H1 (cell line): ENCODE results near the gene TBC1D3B. TPM values are rescaled to one million over a fixed set of nuclear protein-coding genes. Genes with fewer than 3 reads are reported as not detected.

Experiments used
- CTCF ChIA-PET: fragments of 300-600 bp; sonication (Branson Sonifier 250); formaldehyde crosslinking; loops from one replicate; lab custom pipeline; 2021; ENCODE audit not compliant: partially characterized antibody; lab: Charles Lee
- POLR2A ChIA-PET: fragments of 300-600 bp; sonication (Branson Sonifier 250); formaldehyde crosslinking; loops from one replicate; lab custom pipeline; 2021; ENCODE audit warnings: inconsistent platforms; ENCODE audit not compliant: partially characterized antibody; lab: Charles Lee
- DNase-seq, 2 experiments: peaks; one replicate each; pipeline versions ENCODE4 v3.0.0 to v3.0.0-alpha.2; 2010 to 2022; ENCODE audit warnings: low spot score in 2 of 2, low read depth in 1 of 2, mixed read lengths in 1 of 2
- FAIRE-seq: peaks from 2 replicates; lab custom pipeline; 2011; peaks lifted over from hg19 to GRCh38; lab: Jason Lieb, UNC
- H2AFZ ChIP-seq: 2 replicates; pipeline ENCODE4 v1.8.1; 2012; ENCODE audit warnings: low read length, inconsistent platforms
- H2AK5ac ChIP-seq: 2 replicates; pipeline ENCODE4 v1.6.1; 2013; ENCODE audit warnings: low read depth, low read length
- H2BK120ac ChIP-seq: replicated peaks from 2 replicates; pipeline ENCODE3; 2013; ENCODE audit warnings: low read depth, low read length, inconsistent platforms
- H2BK12ac ChIP-seq: 2 replicates; pipeline ENCODE4 v1.6.1; 2013; ENCODE audit warnings: low read depth, low read length
- H2BK15ac ChIP-seq: 2 replicates; pipeline ENCODE4 v1.6.1; 2013; ENCODE audit warnings: low read length
- H2BK20ac ChIP-seq: 2 replicates; pipeline ENCODE4 v1.6.1; 2013; ENCODE audit warnings: low read length
- H2BK5ac ChIP-seq: 2 replicates; pipeline ENCODE4 v1.6.1; 2013; ENCODE audit warnings: low read depth, low read length
- H3K14ac ChIP-seq: 2 replicates; pipeline ENCODE4 v1.6.1; 2013; ENCODE audit warnings: inconsistent platforms; ENCODE audit not compliant: insufficient read length
- H3K18ac ChIP-seq: 2 replicates; pipeline ENCODE4 v1.6.1; 2013; ENCODE audit warnings: low read length; ENCODE audit errors: extremely low read depth
- H3K23ac ChIP-seq: 2 replicates; pipeline ENCODE4 v1.6.1; 2013; ENCODE audit warnings: inconsistent platforms; ENCODE audit not compliant: insufficient read length
- H3K23me2 ChIP-seq: 2 replicates; pipeline ENCODE4 v1.6.1; 2013; ENCODE audit warnings: low read depth, low read length
- H3K27ac ChIP-seq: 2 replicates; pipeline ENCODE4 v1.6.1; 2011; ENCODE audit warnings: low read depth, low read length, inconsistent platforms
- H3K27me3 ChIP-seq, 4 experiments: replicated peaks in 1 of 4; 1 replicate in 1 of 4; 2 replicates in 3 of 4; pipeline versions ENCODE4 v1.6.1 to v1.8.1; 2011 to 2013; ENCODE audit warnings: low read length in 3 of 4, mild to moderate bottlenecking in 3 of 4, inconsistent platforms in 2 of 4, mixed read lengths in 2 of 4, moderate library complexity in 1 of 4; ENCODE audit not compliant: control insufficient read depth in 3 of 4, insufficient read depth in 3 of 4; ENCODE audit errors: extremely low read depth in 1 of 4
- H3K36me3 ChIP-seq, 4 experiments: 2 replicates each; pipeline versions ENCODE4 v1.6.1 to v1.8.1; 2011 to 2013; ENCODE audit warnings: mild to moderate bottlenecking in 4 of 4, low read length in 3 of 4, moderate library complexity in 2 of 4, control low read depth in 1 of 4, inconsistent platforms in 1 of 4; ENCODE audit not compliant: insufficient read depth in 4 of 4, control insufficient read depth in 2 of 4
- H3K4ac ChIP-seq: replicated peaks from 2 replicates; pipeline ENCODE3; 2013; ENCODE audit warnings: low read length, low read depth, mixed read lengths, inconsistent platforms; ENCODE audit not compliant: insufficient read length
- H3K4me1 ChIP-seq, 4 experiments: replicated peaks in 1 of 4; 1 replicate in 1 of 4; 2 replicates in 3 of 4; pipeline versions ENCODE4 v1.6.1 to v1.8.1; 2011 to 2013; ENCODE audit warnings: low read length in 3 of 4, inconsistent platforms in 2 of 4, mixed read lengths in 1 of 4; ENCODE audit not compliant: insufficient read depth in 4 of 4, control insufficient read depth in 3 of 4
- H3K4me2 ChIP-seq, 2 experiments: 2 replicates each; pipeline versions ENCODE4 v1.6.1 to v1.8.1; 2011 to 2013; ENCODE audit warnings: low read depth in 2 of 2, low read length in 2 of 2, control low read depth in 1 of 2, inconsistent platforms in 1 of 2, mild to moderate bottlenecking in 1 of 2; ENCODE audit not compliant: insufficient read depth in 1 of 2
- H3K4me3 ChIP-seq, 4 experiments: fragments of 200-600, 300-600 bp in 1 of 4; sonication (generic), shearing (Covaris generic), sonication (Bioruptor Twin) in 1 of 4; 2 replicates each; pipeline versions ENCODE4 v1.5.1 to v1.8.1; 2011 to 2016; ENCODE audit warnings: low read length in 4 of 4, low read depth in 3 of 4, control low read depth in 2 of 4, inconsistent platforms in 2 of 4, mild to moderate bottlenecking in 2 of 4, mixed read lengths in 1 of 4, moderate library complexity in 1 of 4; ENCODE audit not compliant: insufficient read depth in 2 of 4; ENCODE audit errors: extremely low read depth in 1 of 4
- H3K56ac ChIP-seq: replicated peaks from 2 replicates; pipeline ENCODE3; 2013; ENCODE audit warnings: low read depth, mild to moderate bottlenecking, mixed read lengths, low read length, inconsistent platforms; ENCODE audit not compliant: insufficient read length
- H3K79me1 ChIP-seq: 2 replicates; pipeline ENCODE4 v1.6.1; 2013; ENCODE audit warnings: low read depth, low read length, control low read depth
- H3K79me2 ChIP-seq, 2 experiments: 2 replicates each; pipeline versions ENCODE4 v1.6.1 to v1.8.1; 2012 to 2013; ENCODE audit warnings: low read length in 2 of 2, mild to moderate bottlenecking in 2 of 2, inconsistent platforms in 1 of 2; ENCODE audit not compliant: insufficient read depth in 2 of 2, control insufficient read depth in 1 of 2
- H3K9ac ChIP-seq, 4 experiments: replicated peaks in 1 of 4; 1 replicate in 1 of 4; 2 replicates in 3 of 4; pipeline versions ENCODE4 v1.6.1 to v1.8.1; 2011 to 2013; ENCODE audit warnings: low read depth in 3 of 4, low read length in 3 of 4, control low read depth in 2 of 4, mild to moderate bottlenecking in 2 of 4, moderate library complexity in 2 of 4, inconsistent platforms in 1 of 4; ENCODE audit errors: extremely low read depth in 1 of 4
- H3K9me3 ChIP-seq, 2 experiments: 2 replicates each; pipeline versions ENCODE4 v1.6.1 to v1.8.1; 2012 to 2013; ENCODE audit warnings: mild to moderate bottlenecking in 2 of 2, moderate library complexity in 2 of 2, control low read depth in 1 of 2, inconsistent platforms in 1 of 2, low read depth in 1 of 2, low read length in 1 of 2, mixed read lengths in 1 of 2; ENCODE audit not compliant: insufficient read depth in 2 of 2
- H4K20me1 ChIP-seq, 2 experiments: replicated peaks in 1 of 2; 2 replicates each; pipeline versions ENCODE3 to v1.8.1; 2011 to 2013; ENCODE audit warnings: inconsistent platforms in 2 of 2, low read length in 2 of 2, mild to moderate bottlenecking in 1 of 2; ENCODE audit not compliant: insufficient read depth in 2 of 2, control insufficient read depth in 1 of 2
- H4K5ac ChIP-seq: 2 replicates; pipeline ENCODE4 v1.6.1; 2013; ENCODE audit warnings: low read length, low read depth, mixed read lengths, inconsistent platforms; ENCODE audit not compliant: insufficient read length
- H4K8ac ChIP-seq: 2 replicates; pipeline ENCODE4 v1.8.0; 2013; ENCODE audit warnings: mild to moderate bottlenecking, moderate library complexity, low read length, inconsistent platforms; ENCODE audit not compliant: insufficient read depth; ENCODE audit errors: extremely low read depth
- H4K91ac ChIP-seq: replicated peaks from 2 replicates; pipeline ENCODE3; 2013; ENCODE audit warnings: low read length, mixed read lengths, inconsistent platforms; ENCODE audit not compliant: insufficient read length
- ASH2L ChIP-seq: fragments of 200-600, 300-600 bp; sonication (generic); IDR thresholded peaks from one replicate; pipeline ENCODE4 v1.7.1; 2017; ENCODE audit warnings: low read length
- JUN ChIP-seq: IDR thresholded peaks from 2 replicates; pipeline ENCODE4 v1.6.1; 2011; ENCODE audit warnings: low read depth, mild to moderate bottlenecking, improper control_type of control experiment, low read length
- JUND ChIP-seq: IDR thresholded peaks from 2 replicates; pipeline ENCODE4 v1.6.1; 2011; ENCODE audit warnings: mild to moderate bottlenecking, improper control_type of control experiment, low read length
- KDM5A ChIP-seq: fragments of 200-600 bp; IDR thresholded peaks from 2 replicates; pipeline ENCODE4 v1.7.1; 2012; ENCODE audit warnings: mild to moderate bottlenecking, low read length, inconsistent platforms, mixed read lengths
- MAFK ChIP-seq: IDR thresholded peaks from 2 replicates; pipeline ENCODE4 v1.6.1; 2012; ENCODE audit warnings: low read depth, mild to moderate bottlenecking, improper control_type of control experiment, low read length
- RAD21 ChIP-seq, 2 experiments: IDR thresholded peaks in 1 of 2; conservative IDR thresholded peaks in 1 of 2; 2 replicates each; pipeline ENCODE4 v1.6.1; 2011; ENCODE audit warnings: low read depth in 2 of 2, low read length in 2 of 2, improper control_type of control experiment in 1 of 2, inconsistent platforms in 1 of 2, mild to moderate bottlenecking in 1 of 2, moderate library complexity in 1 of 2
- SIN3A ChIP-seq, 2 experiments: IDR thresholded peaks in 1 of 2; conservative IDR thresholded peaks in 1 of 2; 2 replicates each; pipeline ENCODE4 v1.6.1; 2011 to 2012; ENCODE audit warnings: low read length in 2 of 2, improper control_type of control experiment in 1 of 2, low read depth in 1 of 2, mild to moderate bottlenecking in 1 of 2
- SUZ12 ChIP-seq: fragments of 200-600 bp; sonication (generic); IDR thresholded peaks from 2 replicates; pipeline ENCODE4 v1.6.1; 2012; ENCODE audit warnings: mild to moderate bottlenecking, inconsistent platforms, low read length, moderate library complexity, mixed read lengths
- TCF12 ChIP-seq: IDR thresholded peaks from 2 replicates; pipeline ENCODE4 v1.6.1; 2011; ENCODE audit warnings: low read depth, mild to moderate bottlenecking, low read length
- TEAD4 ChIP-seq: IDR thresholded peaks from 2 replicates; pipeline ENCODE4 v1.6.1; 2012; ENCODE audit warnings: low read depth, low read length, inconsistent platforms, mixed read lengths
- WGBS, 2 experiments: shearing (Covaris generic) in 1 of 2; methylation state at CpG; one replicate each; pipeline versions ENCODE4 v1.1.6 to v1.1.7; 2013 to 2015; ENCODE audit warnings: low lambda C conversion rate in 2 of 2, mixed read lengths in 2 of 2, inconsistent platforms in 1 of 2, low coverage in 1 of 2, missing lambda C conversion rate in 1 of 2; ENCODE audit not compliant: insufficient replicate concordance in 2 of 2, insufficient coverage in 1 of 2, insufficient read length in 1 of 2; ENCODE audit errors: extremely low coverage in 1 of 2, missing lambda C conversion rate in 1 of 2; 5-methylcytosine and 5-hydroxymethylcytosine counted together
- polyA plus RNA-seq, 7 experiments: library from polyadenylated mRNA; depleted of rRNA in 3 of 7; stranded (reverse) in 5 of 7; unstranded in 2 of 7; fragments of >200 nt in 5 of 7; fragments of 200-250 nt in 2 of 7; gene quantifications; 1 replicate in 5 of 7; 2 replicates in 1 of 7; 4 replicates in 1 of 7; pipeline versions ENCODE4 v1.2.1 to v1.2.3, GENCODE V29; 2011 to 2013; ENCODE audit warnings: missing spikeins in 2 of 7, mixed read lengths in 2 of 7
- total RNA-seq: library from RNA; stranded (reverse); fragmentation: NEBNext Ultra II Directional; extraction: Animal tissue kit (Norgen Biotek cat#: 25700); gene quantifications from 2 replicates; pipeline ENCODE4 v1.2.1, GENCODE V29; 2021
- TF ChIP-seq, protein P1 (sequence below): IDR thresholded peaks from 2 replicates; pipeline ENCODE4 v1.6.1; 2012; ENCODE audit warnings: inconsistent platforms

TBC1D3B gene
- total and polyA plus RNA-seq, 2 of the 8 experiments (the other 6 are each of a cell fraction or from before 2014, with no cell fraction given) = 0.54 to 6.2 TPM

DNA sequence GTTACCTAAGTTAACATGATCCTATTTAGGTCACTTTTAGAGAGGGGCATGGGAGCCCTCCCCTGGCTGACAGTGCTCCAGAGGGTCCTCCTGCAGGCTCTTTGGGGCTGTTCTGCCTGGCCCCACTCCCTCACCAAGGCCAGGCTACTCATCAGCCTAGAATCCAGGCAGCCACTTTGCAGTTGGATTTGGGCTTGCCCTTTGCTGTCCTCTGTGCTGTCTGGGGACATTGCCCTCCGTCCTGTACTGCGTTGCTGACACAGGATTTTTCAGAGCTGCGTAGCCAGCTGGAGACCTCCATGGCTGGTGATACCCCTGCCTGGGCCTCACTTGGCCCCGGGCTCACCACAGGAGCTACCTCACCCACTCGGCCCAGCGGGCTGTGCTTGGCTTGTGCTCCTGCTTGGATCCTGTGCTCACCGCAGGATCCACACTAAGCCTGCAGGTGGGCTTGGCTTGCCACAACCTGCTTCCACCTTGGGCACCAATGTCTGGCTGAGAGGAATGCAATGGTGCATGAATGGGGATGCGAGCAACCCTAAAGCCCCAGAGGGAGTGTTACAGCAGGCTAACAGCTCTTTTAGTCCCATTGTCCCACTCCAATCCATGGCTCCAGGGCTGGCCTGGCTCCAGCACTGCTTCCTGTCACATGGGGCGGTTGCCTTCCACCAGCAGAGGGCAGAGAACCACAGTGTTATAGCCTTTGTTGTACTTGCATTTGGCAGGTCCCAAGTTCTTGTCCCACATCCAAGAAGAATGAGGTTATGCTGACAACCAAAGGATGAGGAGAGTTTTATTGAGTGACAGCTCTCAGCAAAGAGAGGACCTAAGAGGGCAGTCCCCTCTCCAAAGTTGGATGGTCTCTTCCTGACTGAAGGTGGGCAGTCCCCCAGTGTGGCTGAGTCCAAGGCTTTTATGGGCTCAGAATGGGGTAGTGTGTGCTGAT lies 51.3 kb downstream of the TBC1D3B start:
- H2BK15ac ChIP-seq = no peak overlapping the region
- no peak overlapping the region for H2BK20ac ChIP-seq
- no peak overlapping the region for H3K23ac ChIP-seq
- no peak overlapping the region for H4K8ac ChIP-seq
- no peak overlapping the region for H3K4me3 ChIP-seq
- no peak overlapping the region for H4K5ac ChIP-seq
- H4K20me1 ChIP-seq = no peaks in the 10 kb centered on the region
- no peak overlapping the region for H3K56ac ChIP-seq
- H3K4me1 ChIP-seq = peaks cover 0 to 9% (median 5%) of the 10 kb centered on the region in 4 experiments; a peak in 6 of 7 replicates
- no peak overlapping the region for H3K27ac ChIP-seq
- no peak overlapping the region for H2AK5ac ChIP-seq
- DNase-seq (peak in 1 of 2 experiments; percentile 46), FAIRE-seq (no peak)
- H3K9ac ChIP-seq = no peak overlapping the region
- H3K23me2 ChIP-seq = no peaks in the 10 kb centered on the region
- no peak overlapping the region for H3K14ac ChIP-seq
- H3K27me3 ChIP-seq = no peaks in the 10 kb centered on the region
- H2BK5ac ChIP-seq = no peak overlapping the region
- H4K91ac ChIP-seq = no peak overlapping the region
- H3K79me2 ChIP-seq = no peaks in the 10 kb centered on the region
- ChIA-PET POLR2A (no interaction called here), CTCF (no interaction called here)
- H2AFZ ChIP-seq = peak overlapping the region; percentile 92
- no peaks in the 10 kb centered on the region for H3K36me3 ChIP-seq
- H3K9me3 ChIP-seq = no peaks in the 10 kb centered on the region
- H2BK12ac ChIP-seq = no peak overlapping the region
- no peak overlapping the region for H2BK120ac ChIP-seq
- WGBS, 2 experiments = 91% methylated on average over 9 of the region's 9 CpGs; no CpG with 5 or more reads in 1 of the 2 experiments
- H3K79me1 ChIP-seq = no peaks in the 10 kb centered on the region
- H3K4me2 ChIP-seq = no peak overlapping the region
- H3K4ac ChIP-seq = no peak overlapping the region
- no peak overlapping the region for H3K18ac ChIP-seq
- TF ChIP-seq TCF12 (no peak), ASH2L (no peak), SIN3A (conservative IDR thresholded peaks at IDR 0.05 in 1 of 2, IDR thresholded peaks at IDR 0.05 in 1 of 2; ENCODE audit: low read depth in 1 of 2, low read length in 2 of 2) (no peak), MAFK (no peak), SUZ12 (no peak), TEAD4 (no peak), JUN (no peak), JUND (no peak), KDM5A (no peak), RAD21 (IDR thresholded peaks at IDR 0.05 in 1 of 2, conservative IDR thresholded peaks at IDR 0.05 in 1 of 2; ENCODE audit: low read depth in 2 of 2, low read length in 2 of 2) (peak; percentile 36 to 55; a peak in 3 of 4 replicates)
- TF ChIP-seq, protein P1, sequence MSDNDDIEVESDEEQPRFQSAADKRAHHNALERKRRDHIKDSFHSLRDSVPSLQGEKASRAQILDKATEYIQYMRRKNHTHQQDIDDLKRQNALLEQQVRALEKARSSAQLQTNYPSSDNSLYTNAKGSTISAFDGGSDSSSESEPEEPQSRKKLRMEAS = peak; percentile 59; the same call in 1 of the 2 replicates
